Neural cell (in vitro differentiated cells): Measurements from ENCODE around the gene MDGA2.

Source experiments
- EP300 ChIP-seq: fragments of 450-650 bp; conservative IDR thresholded peaks from 2 replicates; pipeline ENCODE4 v1.6.1; 2014; ENCODE audit warnings: antibody characterized with exemption, mild to moderate bottlenecking, moderate library complexity; ENCODE audit not compliant: poor library complexity, severe bottlenecking
- EZH2 ChIP-seq: fragments of 200-600, 300-800 bp; shearing (Covaris generic), sonication (generic); IDR thresholded peaks from 2 replicates; pipeline ENCODE4 v1.6.1; 2014; ENCODE audit warnings: antibody characterized with exemption, low read length, borderline replicate concordance, mild to moderate bottlenecking; ENCODE audit not compliant: insufficient read depth, poor library complexity, severe bottlenecking
- POLR2AphosphoS5 ChIP-seq: IDR thresholded peaks from 2 replicates; pipeline ENCODE4 v1.6.1; 2012
- SMC3 ChIP-seq: fragments of 450-650 bp; conservative IDR thresholded peaks from 2 replicates; pipeline ENCODE4 v1.6.1; 2014; ENCODE audit warnings: antibody characterized with exemption, mild to moderate bottlenecking, moderate library complexity; ENCODE audit not compliant: poor library complexity
- TAF1 ChIP-seq: IDR thresholded peaks from 2 replicates; pipeline ENCODE4 v1.6.1; 2012; ENCODE audit warnings: low read depth
- TF ChIP-seq, protein P1 (sequence below): fragments of 450-650 bp; IDR thresholded peaks from 2 replicates; pipeline ENCODE4 v1.5.1; 2014; ENCODE audit warnings: antibody characterized with exemption, mild to moderate bottlenecking, moderate library complexity; ENCODE audit not compliant: poor library complexity, severe bottlenecking
- TF ChIP-seq, protein P2 (sequence below): IDR thresholded peaks from 2 replicates; pipeline ENCODE4 v1.6.1; 2012; ENCODE audit warnings: borderline replicate concordance

DNA sequence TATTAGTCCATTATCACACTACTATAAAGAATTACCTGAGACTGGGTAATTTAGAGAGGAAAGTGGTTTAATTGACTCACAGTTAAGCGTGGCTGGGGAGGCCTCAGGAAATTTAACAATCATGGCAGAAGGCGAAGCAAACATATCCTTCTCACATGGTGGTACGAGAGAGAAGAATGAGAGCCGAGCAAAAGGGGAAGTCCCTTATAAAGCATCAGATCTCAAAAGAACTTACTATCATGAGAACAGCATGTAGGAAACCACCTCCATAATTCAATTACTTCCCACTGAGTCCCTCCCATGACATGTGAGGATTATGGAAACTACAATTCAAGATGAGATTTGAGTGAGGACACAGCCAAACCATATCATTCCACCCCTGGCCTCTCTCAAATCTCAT, 422.6 kb downstream of the MDGA2 start:
- TF ChIP-seq, protein P1, sequence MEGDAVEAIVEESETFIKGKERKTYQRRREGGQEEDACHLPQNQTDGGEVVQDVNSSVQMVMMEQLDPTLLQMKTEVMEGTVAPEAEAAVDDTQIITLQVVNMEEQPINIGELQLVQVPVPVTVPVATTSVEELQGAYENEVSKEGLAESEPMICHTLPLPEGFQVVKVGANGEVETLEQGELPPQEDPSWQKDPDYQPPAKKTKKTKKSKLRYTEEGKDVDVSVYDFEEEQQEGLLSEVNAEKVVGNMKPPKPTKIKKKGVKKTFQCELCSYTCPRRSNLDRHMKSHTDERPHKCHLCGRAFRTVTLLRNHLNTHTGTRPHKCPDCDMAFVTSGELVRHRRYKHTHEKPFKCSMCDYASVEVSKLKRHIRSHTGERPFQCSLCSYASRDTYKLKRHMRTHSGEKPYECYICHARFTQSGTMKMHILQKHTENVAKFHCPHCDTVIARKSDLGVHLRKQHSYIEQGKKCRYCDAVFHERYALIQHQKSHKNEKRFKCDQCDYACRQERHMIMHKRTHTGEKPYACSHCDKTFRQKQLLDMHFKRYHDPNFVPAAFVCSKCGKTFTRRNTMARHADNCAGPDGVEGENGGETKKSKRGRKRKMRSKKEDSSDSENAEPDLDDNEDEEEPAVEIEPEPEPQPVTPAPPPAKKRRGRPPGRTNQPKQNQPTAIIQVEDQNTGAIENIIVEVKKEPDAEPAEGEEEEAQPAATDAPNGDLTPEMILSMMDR = no peak
- TF ChIP-seq, protein P2, sequence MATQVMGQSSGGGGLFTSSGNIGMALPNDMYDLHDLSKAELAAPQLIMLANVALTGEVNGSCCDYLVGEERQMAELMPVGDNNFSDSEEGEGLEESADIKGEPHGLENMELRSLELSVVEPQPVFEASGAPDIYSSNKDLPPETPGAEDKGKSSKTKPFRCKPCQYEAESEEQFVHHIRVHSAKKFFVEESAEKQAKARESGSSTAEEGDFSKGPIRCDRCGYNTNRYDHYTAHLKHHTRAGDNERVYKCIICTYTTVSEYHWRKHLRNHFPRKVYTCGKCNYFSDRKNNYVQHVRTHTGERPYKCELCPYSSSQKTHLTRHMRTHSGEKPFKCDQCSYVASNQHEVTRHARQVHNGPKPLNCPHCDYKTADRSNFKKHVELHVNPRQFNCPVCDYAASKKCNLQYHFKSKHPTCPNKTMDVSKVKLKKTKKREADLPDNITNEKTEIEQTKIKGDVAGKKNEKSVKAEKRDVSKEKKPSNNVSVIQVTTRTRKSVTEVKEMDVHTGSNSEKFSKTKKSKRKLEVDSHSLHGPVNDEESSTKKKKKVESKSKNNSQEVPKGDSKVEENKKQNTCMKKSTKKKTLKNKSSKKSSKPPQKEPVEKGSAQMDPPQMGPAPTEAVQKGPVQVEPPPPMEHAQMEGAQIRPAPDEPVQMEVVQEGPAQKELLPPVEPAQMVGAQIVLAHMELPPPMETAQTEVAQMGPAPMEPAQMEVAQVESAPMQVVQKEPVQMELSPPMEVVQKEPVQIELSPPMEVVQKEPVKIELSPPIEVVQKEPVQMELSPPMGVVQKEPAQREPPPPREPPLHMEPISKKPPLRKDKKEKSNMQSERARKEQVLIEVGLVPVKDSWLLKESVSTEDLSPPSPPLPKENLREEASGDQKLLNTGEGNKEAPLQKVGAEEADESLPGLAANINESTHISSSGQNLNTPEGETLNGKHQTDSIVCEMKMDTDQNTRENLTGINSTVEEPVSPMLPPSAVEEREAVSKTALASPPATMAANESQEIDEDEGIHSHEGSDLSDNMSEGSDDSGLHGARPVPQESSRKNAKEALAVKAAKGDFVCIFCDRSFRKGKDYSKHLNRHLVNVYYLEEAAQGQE = no peak
- TF ChIP-seq POLR2AphosphoS5 = no peak
- no peak for TF ChIP-seq EZH2
- no peak for TF ChIP-seq TAF1
- TF ChIP-seq SMC3 = no peak
- no peak for TF ChIP-seq EP300
